ENCODE data around the gene HMG20A.

HMG20A gene

GRCh38 chr15:77532067-77532710 is 111.5 kb downstream of the HMG20A start:
- peaks cover 27 to 36% of the 10 kb centered on the region in 2 experiments for H3K4me1 ChIP-seq (ENCODE audit: control insufficient read depth in 1 of 2, insufficient read depth in 2 of 2, low read length in 2 of 2)
- H2BK5ac ChIP-seq (ENCODE audit: low read depth, low read length, poor library complexity): no peak overlapping the region
- no peak overlapping the region for H3K4me3 ChIP-seq (ENCODE audit: low read depth, low read length)
- peak overlapping the region; percentile 78 for H2BK12ac ChIP-seq (ENCODE audit: low read length)
- H2BK120ac ChIP-seq (ENCODE audit: insufficient read depth, low read length, poor library complexity): peak overlapping the region; percentile 9
- peak overlapping the region; percentile 49 for H2AK5ac ChIP-seq (ENCODE audit: low read length)
- no peak overlapping the region for H4K8ac ChIP-seq (ENCODE audit: low read depth, low read length)
- no peak overlapping the region for H3K23ac ChIP-seq (ENCODE audit: low read length)
- H3K36me3 ChIP-seq (ENCODE audit: control insufficient read depth in 1 of 2, insufficient read depth in 2 of 2, low read length in 2 of 2): no peaks in the 10 kb centered on the region
- peaks cover 42% of the 10 kb centered on the region for H3K79me1 ChIP-seq (ENCODE audit: low read length)
- H4K91ac ChIP-seq (ENCODE audit: low read depth, low read length): peak overlapping the region; percentile 44
- no peak overlapping the region for H2AFZ ChIP-seq (ENCODE audit: insufficient read depth, low read length, poor library complexity)
- WGBS (ENCODE audit: extremely low coverage, insufficient coverage, insufficient read length): no CpG with 5 or more reads among the region's 3 CpGs
- no peaks in the 10 kb centered on the region for H3K9me3 ChIP-seq (ENCODE audit: insufficient read depth, low read depth, low read length)
- H3K14ac ChIP-seq (ENCODE audit: low read length): peak overlapping the region; percentile 50
- DNase-seq: no peak
- no peak overlapping the region for H4K12ac ChIP-seq (ENCODE audit: low read depth, low read length)
- no peak overlapping the region for H3K4ac ChIP-seq (ENCODE audit: low read depth, low read length)
- H3K27ac ChIP-seq (ENCODE audit: low read depth, low read length): no peak overlapping the region
- H3K18ac ChIP-seq (ENCODE audit: low read length): no peak overlapping the region
- H3K9ac ChIP-seq (ENCODE audit: low read length): no peak overlapping the region
- no peaks in the 10 kb centered on the region for H3K27me3 ChIP-seq (ENCODE audit: insufficient read depth, low read length)
- H3K79me2 ChIP-seq (ENCODE audit: control insufficient read depth, insufficient read depth, low read length, poor library complexity): peaks cover 8% of the 10 kb centered on the region
- no peak overlapping the region for H3K4me2 ChIP-seq (ENCODE audit: low read length)

GRCh38 chr15:77532846-77533245 is 112.2 kb downstream of the HMG20A start:
- H2BK12ac ChIP-seq (ENCODE audit: low read length): no peak overlapping the region
- no peak overlapping the region for H2AFZ ChIP-seq (ENCODE audit: insufficient read depth, low read length, poor library complexity)
- H3K9me3 ChIP-seq (ENCODE audit: insufficient read depth, low read depth, low read length): no peaks in the 10 kb centered on the region
- no peak overlapping the region for H3K4me2 ChIP-seq (ENCODE audit: low read length)
- DNase-seq: no peak
- no peaks in the 10 kb centered on the region for H3K27me3 ChIP-seq (ENCODE audit: insufficient read depth, low read length)
- peak overlapping the region; percentile 14 for H2BK120ac ChIP-seq (ENCODE audit: insufficient read depth, low read length, poor library complexity)
- H4K8ac ChIP-seq (ENCODE audit: low read depth, low read length): no peak overlapping the region
- H3K9ac ChIP-seq (ENCODE audit: low read length): no peak overlapping the region
- H3K4me1 ChIP-seq (ENCODE audit: control insufficient read depth in 1 of 2, insufficient read depth in 2 of 2, low read length in 2 of 2): peaks cover 22 to 31% of the 10 kb centered on the region in 2 experiments
- no CpG with 5 or more reads among the region's 7 CpGs for WGBS (ENCODE audit: extremely low coverage, insufficient coverage, insufficient read length)
- no peak overlapping the region for H3K18ac ChIP-seq (ENCODE audit: low read length)
- H3K4ac ChIP-seq (ENCODE audit: low read depth, low read length): no peak overlapping the region
- H2BK5ac ChIP-seq (ENCODE audit: low read depth, low read length, poor library complexity): no peak overlapping the region
- H4K12ac ChIP-seq (ENCODE audit: low read depth, low read length): no peak overlapping the region
- no peak overlapping the region for H3K27ac ChIP-seq (ENCODE audit: low read depth, low read length)
- no peak overlapping the region for H3K23ac ChIP-seq (ENCODE audit: low read length)
- peaks cover 5% of the 10 kb centered on the region for H3K79me2 ChIP-seq (ENCODE audit: control insufficient read depth, insufficient read depth, low read length, poor library complexity)
- no peak overlapping the region for H4K91ac ChIP-seq (ENCODE audit: low read depth, low read length)
- H3K79me1 ChIP-seq (ENCODE audit: low read length): peaks cover 37% of the 10 kb centered on the region
- no peaks in the 10 kb centered on the region for H3K36me3 ChIP-seq (ENCODE audit: control insufficient read depth in 1 of 2, insufficient read depth in 2 of 2, low read length in 2 of 2)
- H3K4me3 ChIP-seq (ENCODE audit: low read depth, low read length): no peak overlapping the region
- no peak overlapping the region for H3K14ac ChIP-seq (ENCODE audit: low read length)
- H2AK5ac ChIP-seq (ENCODE audit: low read length): no peak overlapping the region

GRCh38 chr15:77533578-77534430 is 113.1 kb downstream of the HMG20A start:
- no peak overlapping the region for H2BK120ac ChIP-seq (ENCODE audit: insufficient read depth, low read length, poor library complexity)
- no peak overlapping the region for H4K8ac ChIP-seq (ENCODE audit: low read depth, low read length)
- H2AK5ac ChIP-seq (ENCODE audit: low read length): no peak overlapping the region
- H3K79me2 ChIP-seq (ENCODE audit: control insufficient read depth, insufficient read depth, low read length, poor library complexity): peaks cover 4% of the 10 kb centered on the region
- H3K9me3 ChIP-seq (ENCODE audit: insufficient read depth, low read depth, low read length): no peaks in the 10 kb centered on the region
- peaks cover 13 to 22% of the 10 kb centered on the region in 2 experiments for H3K4me1 ChIP-seq (ENCODE audit: control insufficient read depth in 1 of 2, insufficient read depth in 2 of 2, low read length in 2 of 2)
- no peak overlapping the region for H3K9ac ChIP-seq (ENCODE audit: low read length)
- H3K36me3 ChIP-seq (ENCODE audit: control insufficient read depth in 1 of 2, insufficient read depth in 2 of 2, low read length in 2 of 2): no peaks in the 10 kb centered on the region
- no CpG with 5 or more reads among the region's 13 CpGs for WGBS (ENCODE audit: extremely low coverage, insufficient coverage, insufficient read length)
- H3K79me1 ChIP-seq (ENCODE audit: low read length): peaks cover 27% of the 10 kb centered on the region
- H3K27ac ChIP-seq (ENCODE audit: low read depth, low read length): no peak overlapping the region
- H3K14ac ChIP-seq (ENCODE audit: low read length): no peak overlapping the region
- no peak overlapping the region for H3K23ac ChIP-seq (ENCODE audit: low read length)
- H3K4me2 ChIP-seq (ENCODE audit: low read length): no peak overlapping the region
- H2BK12ac ChIP-seq (ENCODE audit: low read length): peak overlapping the region; percentile 48
- H2BK5ac ChIP-seq (ENCODE audit: low read depth, low read length, poor library complexity): no peak overlapping the region
- H3K4me3 ChIP-seq (ENCODE audit: low read depth, low read length): no peak overlapping the region
- H4K91ac ChIP-seq (ENCODE audit: low read depth, low read length): peak overlapping the region; percentile 41
- H4K12ac ChIP-seq (ENCODE audit: low read depth, low read length): no peak overlapping the region
- H3K4ac ChIP-seq (ENCODE audit: low read depth, low read length): no peak overlapping the region
- no peaks in the 10 kb centered on the region for H3K27me3 ChIP-seq (ENCODE audit: insufficient read depth, low read length)
- no peak for DNase-seq
- no peak overlapping the region for H2AFZ ChIP-seq (ENCODE audit: insufficient read depth, low read length, poor library complexity)
- H3K18ac ChIP-seq (ENCODE audit: low read length): no peak overlapping the region

All from trophoblast cell (in vitro differentiated cells and primary cell).